Activated CD8-positive, alpha-beta memory T cell treated with anti-CD3 and anti-CD28 coated beads, Interleukin-2, amount 10 ng/mL, durations not matched to agents 7 days and 5 days (primary cell): Measurements from ENCODE around the gene MDGA2. TPM values are rescaled to one million over a fixed set of nuclear protein-coding genes. Genes with fewer than 3 reads are reported as not detected.
A peak's percentile ranks its signal among the peaks of the same experiment; 100 is the strongest.
"Not testable (repeated sequence)": the region's sequence is repeated elsewhere in the genome, so short reads cannot be mapped to it uniquely, and the experiment has no call there.

Experiments
- ATAC-seq: fragments of 150-1000 bp; cut with Tn5 transposase; one replicate; pipeline ENCODE4 v1.10.0; 2021; ENCODE audit warnings: moderate library complexity
- CTCF ChIA-PET: fragments of 350-600 bp; sonication (Branson Sonifier 250); formaldehyde crosslinking; loops from one replicate; lab custom pipeline; 2021; ENCODE audit warnings: antibody characterized with exemption; lab: Charles Lee
- DNase-seq: peaks from one replicate; pipeline ENCODE4 v3.0.0-alpha.2; 2020
- H3K27ac Mint-ChIP-seq: one replicate; pipeline ENCODE4 v1.8.0; 2021; ENCODE audit warnings: mild to moderate bottlenecking, mixed read lengths
- H3K27me3 Mint-ChIP-seq: one replicate; pipeline ENCODE4 v1.8.0; 2021; ENCODE audit warnings: mixed read lengths
- H3K36me3 Mint-ChIP-seq: one replicate; pipeline ENCODE4 v1.8.0; 2021; ENCODE audit warnings: mild to moderate bottlenecking, mixed read lengths
- H3K4me1 Mint-ChIP-seq: one replicate; pipeline ENCODE4 v1.8.0; 2021; ENCODE audit warnings: mixed read lengths
- H3K4me3 Mint-ChIP-seq: one replicate; pipeline ENCODE4 v1.8.0; 2021; ENCODE audit warnings: mild to moderate bottlenecking, moderate library complexity, mixed read lengths
- H3K9me3 Mint-ChIP-seq: one replicate; pipeline ENCODE4 v1.8.0; 2022; ENCODE audit warnings: low read depth, mixed read lengths
- total RNA-seq, 2 experiments: library from RNA; stranded (reverse); gene quantifications; one replicate each; pipeline ENCODE4 v1.2.3, GENCODE V29; 2021

Gene MDGA2
- total RNA-seq, 2 experiments from 2014 or later = not detected

DNA sequence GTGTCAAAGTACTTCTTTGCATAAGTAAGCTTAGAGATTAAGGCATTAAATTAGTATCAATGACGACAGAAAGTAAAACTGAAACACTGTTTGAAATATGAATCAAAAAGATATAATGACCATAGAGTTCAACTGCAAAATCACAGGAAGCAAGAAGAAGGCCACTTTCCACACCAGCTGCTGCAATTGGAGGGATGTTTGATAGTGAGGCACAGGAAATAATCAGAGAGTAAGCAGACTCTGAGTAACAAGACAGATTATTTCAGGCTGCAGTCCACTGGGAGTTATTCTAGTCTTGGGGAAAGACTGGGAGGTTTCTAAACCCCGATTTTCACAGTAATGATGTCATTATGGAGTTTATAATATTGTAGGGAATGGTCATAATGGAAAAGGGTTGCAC, 12.9 kb downstream of the MDGA2 start:
- Mint-ChIP-seq H3K4me1 (no peaks in the 10 kb centered on the region), H3K9me3 (peaks cover 7% of the 10 kb centered on the region), H3K27ac (no peak overlapping the region), H3K36me3 (no peaks in the 10 kb centered on the region), H3K27me3 (no peaks in the 10 kb centered on the region), H3K4me3 (no peak overlapping the region)
- ATAC-seq (no peak), DNase-seq (no peak)
- CTCF ChIA-PET = no interaction called here

DNA sequence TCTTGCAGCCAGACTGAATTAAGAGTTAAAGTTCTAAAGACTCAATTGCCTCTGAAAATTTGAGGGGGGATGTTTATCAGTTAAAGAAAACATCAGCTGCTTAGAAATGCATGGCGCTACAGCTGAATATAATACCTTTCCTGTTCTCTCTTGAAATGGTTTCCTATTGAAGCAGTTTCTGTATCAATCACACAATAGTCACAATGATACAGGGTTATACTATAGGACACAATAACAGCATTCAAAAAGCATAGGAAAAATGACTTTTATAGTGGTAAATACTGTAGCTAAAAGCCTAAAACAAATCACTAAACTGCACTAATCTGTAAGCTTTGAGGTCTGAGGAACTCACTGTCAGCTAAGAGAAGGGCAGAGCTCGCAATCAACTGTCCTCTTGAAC, 15.2 kb downstream of the MDGA2 start:
- Mint-ChIP-seq H3K4me3 (no peak overlapping the region), H3K27ac (no peak overlapping the region)
- no peak for ATAC-seq

DNA sequence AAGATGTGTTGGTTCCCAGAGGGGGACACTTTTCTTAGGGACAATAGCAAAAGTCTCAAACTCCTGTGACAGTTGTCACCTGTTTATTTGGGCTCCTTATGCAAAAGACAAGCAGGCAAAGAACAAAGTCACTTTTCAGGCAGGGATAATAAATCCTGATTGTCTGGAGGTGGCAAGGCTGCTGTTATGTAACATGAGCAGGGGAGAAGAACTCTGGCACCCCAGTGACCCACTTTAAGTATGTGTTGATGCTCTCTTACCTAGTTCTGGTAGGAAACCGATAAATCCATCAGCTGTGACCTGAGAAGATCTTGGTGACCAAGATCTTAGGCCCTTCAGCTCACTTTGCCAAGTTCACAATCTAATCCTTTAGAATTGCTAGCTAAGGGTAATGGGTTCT, 17.4 kb downstream of the MDGA2 start:
- ATAC-seq (no peak), DNase-seq (no peak)
- Mint-ChIP-seq H3K36me3 (no peaks in the 10 kb centered on the region), H3K27me3 (no peaks in the 10 kb centered on the region), H3K4me1 (no peaks in the 10 kb centered on the region), H3K27ac (no peak overlapping the region), H3K9me3 (peaks cover 3% of the 10 kb centered on the region), H3K4me3 (no peak overlapping the region)
- CTCF ChIA-PET = no interaction called here

More for the DNA sequence above, 15.2 kb downstream of the MDGA2 start:
- Mint-ChIP-seq H3K9me3 (peaks cover 3% of the 10 kb centered on the region), H3K36me3 (no peaks in the 10 kb centered on the region), H3K27me3 (no peaks in the 10 kb centered on the region), H3K4me1 (no peaks in the 10 kb centered on the region)
- no peak for DNase-seq
- CTCF ChIA-PET = no interaction called here

DNA sequence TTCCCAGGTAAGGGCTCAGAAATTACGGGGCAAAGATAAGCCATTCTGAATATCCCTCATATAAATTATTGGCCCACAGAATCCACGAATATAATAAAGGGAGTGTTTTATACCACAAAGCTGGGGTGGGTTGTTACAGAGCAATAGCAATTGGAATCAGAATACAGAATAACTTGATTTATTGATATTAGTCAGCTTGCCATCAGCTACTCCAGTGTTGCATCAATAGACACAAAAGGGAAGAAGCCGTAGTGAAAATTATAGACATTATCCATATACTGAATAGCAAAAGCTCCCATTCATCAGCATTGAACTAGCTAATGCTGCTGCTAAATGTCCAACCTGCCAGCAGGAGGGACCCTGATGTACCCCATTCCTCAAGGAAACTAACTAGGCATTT, 18.3 kb downstream of the MDGA2 start:
- H3K27me3 Mint-ChIP-seq = no peaks in the 10 kb centered on the region
- ATAC-seq = no peak
- CTCF ChIA-PET = no interaction called here

DNA sequence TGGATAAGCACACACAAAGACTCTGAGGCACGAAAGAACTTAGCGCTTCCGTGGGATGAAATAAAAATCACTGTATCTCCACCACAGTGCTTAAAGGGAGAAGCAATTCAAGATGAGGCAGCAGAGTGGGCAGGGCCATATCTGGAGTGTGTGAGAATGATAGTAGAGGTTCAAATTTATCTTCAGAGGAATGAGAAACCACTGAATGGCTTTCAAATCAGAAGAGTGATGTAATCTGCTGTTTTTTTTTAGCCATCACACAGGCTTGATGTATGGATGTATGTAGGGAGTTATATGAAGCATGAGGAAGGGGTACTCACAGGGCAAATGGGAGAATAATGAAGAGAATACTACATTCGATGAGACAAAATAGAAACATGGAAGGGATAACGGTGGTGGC, 24.1 kb downstream of the MDGA2 start:
- no peak for ATAC-seq
- H3K27ac Mint-ChIP-seq = peak overlapping the region; percentile 12
- no peaks in the 10 kb centered on the region for H3K27me3 Mint-ChIP-seq
- H3K4me3 Mint-ChIP-seq = no peak overlapping the region
- DNase-seq = no peak
- no peaks in the 10 kb centered on the region for H3K36me3 Mint-ChIP-seq
- H3K4me1 Mint-ChIP-seq = no peaks in the 10 kb centered on the region
- CTCF ChIA-PET = no interaction called here
- no peaks in the 10 kb centered on the region for H3K9me3 Mint-ChIP-seq

More for the DNA sequence above, 18.3 kb downstream of the MDGA2 start:
- Mint-ChIP-seq H3K27ac (no peak overlapping the region), H3K36me3 (no peaks in the 10 kb centered on the region), H3K9me3 (no peaks in the 10 kb centered on the region), H3K4me1 (no peaks in the 10 kb centered on the region), H3K4me3 (no peak overlapping the region)
- no peak for DNase-seq

DNA sequence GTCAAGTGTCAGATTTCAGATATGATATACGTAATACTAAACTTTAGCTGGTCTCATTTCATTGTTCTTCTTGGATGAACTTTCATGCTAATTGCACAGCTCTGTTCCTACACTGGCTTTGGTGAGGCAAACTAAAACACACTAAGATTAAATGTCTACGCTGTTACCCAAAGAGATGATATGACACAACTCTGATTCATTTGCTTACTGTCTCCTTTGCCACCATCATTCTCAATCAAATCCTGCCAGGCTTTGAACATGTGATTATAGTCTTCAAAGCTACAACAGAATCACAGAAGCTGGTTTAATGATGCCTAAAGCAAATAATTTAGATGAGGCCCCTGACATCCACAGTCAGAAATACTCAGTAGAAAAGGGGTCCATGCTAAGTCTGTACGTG, 37.7 kb downstream of the MDGA2 start:
- DNase-seq (no peak), ATAC-seq (no peak)
- CTCF ChIA-PET = no interaction called here
- no peaks in the 10 kb centered on the region for H3K27me3 Mint-ChIP-seq
- H3K4me1 Mint-ChIP-seq = no peaks in the 10 kb centered on the region
- no peak overlapping the region for H3K27ac Mint-ChIP-seq
- H3K9me3 Mint-ChIP-seq = no peaks in the 10 kb centered on the region
- H3K36me3 Mint-ChIP-seq = no peaks in the 10 kb centered on the region
- no peak overlapping the region for H3K4me3 Mint-ChIP-seq

DNA sequence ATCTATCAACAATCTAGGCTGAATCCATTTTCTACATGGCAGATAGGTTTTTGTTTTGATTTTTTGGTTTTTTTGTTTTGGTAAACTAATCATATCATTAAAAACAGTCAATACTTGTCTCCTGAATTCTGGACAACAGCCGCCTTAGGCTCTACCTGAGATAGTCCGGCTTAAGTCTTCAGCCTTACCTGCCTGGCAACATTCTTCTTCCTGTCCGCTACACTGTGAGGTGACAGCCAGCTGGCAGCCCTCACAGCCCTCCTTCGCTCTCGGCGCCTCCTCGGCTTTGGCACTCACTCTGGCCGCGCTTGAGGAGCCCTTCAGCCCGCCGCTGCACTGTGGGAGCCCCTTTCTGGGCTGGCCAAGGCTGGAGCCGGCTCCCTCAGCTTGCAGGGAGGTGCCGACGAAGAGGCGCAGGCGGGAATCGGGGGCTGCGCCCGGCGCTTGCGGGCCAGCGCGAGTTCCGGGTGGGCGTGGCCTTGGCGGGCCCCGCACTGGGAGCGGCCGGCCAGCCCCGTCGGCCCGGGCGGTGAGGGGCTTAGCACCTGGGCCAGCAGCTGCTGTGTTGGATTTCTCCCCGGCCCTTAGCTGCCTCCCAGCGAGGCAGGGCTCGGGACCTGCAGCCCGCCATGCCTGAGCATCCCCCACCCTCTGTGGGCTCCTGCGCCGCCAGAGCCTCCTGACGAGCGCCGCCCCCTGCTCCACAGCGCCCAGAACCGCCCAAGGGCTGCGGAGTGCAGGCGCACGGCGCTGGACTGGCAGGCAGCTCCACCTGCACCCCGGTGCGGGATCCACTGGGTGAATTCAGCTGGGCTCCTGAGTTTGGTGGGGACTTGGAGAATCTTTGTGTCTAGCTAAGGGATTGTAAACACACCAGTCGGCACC, 49.0 kb downstream of the MDGA2 start:
- H3K9me3 Mint-ChIP-seq = peaks cover 9% of the 10 kb centered on the region
- DNase-seq (no peak), ATAC-seq (no peak)
- CTCF ChIA-PET = no interaction called here
- H3K27ac Mint-ChIP-seq = no peak overlapping the region
- H3K4me3 Mint-ChIP-seq = no peak overlapping the region
- no peaks in the 10 kb centered on the region for H3K4me1 Mint-ChIP-seq
- H3K36me3 Mint-ChIP-seq = peaks cover 3% of the 10 kb centered on the region
- H3K27me3 Mint-ChIP-seq = no peaks in the 10 kb centered on the region

DNA sequence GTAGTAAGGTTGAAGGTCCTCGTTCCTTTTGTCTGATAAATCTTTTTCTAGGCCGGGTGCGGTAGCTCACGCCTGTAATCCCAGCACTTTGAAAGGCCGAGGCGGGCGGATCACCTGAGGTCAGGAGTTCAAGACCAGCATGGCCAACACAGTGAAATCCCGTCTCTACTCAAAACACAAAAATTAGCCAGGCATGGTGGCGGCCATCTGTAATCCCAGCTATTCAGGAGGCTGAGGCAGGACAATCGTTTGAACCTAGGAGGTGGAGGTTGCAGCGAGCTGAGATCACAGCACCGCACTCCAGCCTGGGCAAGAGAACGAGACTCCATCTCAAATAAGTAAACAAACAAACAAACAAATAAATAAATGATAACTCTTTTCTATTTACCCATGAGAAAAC, 51.3 kb downstream of the MDGA2 start:
- H3K4me1 Mint-ChIP-seq, DNase-seq, CTCF ChIA-PET, H3K9me3 Mint-ChIP-seq, H3K27me3 Mint-ChIP-seq, H3K4me3 Mint-ChIP-seq, H3K36me3 Mint-ChIP-seq, ATAC-seq, H3K27ac Mint-ChIP-seq: not testable (repeated sequence)

DNA sequence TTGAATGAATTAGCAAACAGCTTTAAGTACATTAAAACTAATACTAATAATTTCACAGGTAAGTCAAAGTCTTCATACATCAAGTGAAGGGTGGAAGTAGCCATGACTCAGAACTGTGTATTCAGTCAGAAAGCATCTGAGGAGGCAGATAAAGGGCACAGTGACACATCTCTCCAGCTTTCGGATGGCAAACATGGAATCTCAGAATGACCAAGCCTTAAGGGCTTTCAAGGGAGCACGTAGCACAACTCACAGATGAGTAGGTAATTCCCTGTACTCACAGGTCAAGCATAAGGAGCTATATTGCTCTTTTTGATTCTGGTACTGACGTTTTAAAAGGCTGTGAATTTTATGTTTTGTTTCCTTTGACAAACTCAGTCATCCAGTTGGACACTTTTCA, 56.0 kb downstream of the MDGA2 start:
- no peaks in the 10 kb centered on the region for H3K36me3 Mint-ChIP-seq
- no peaks in the 10 kb centered on the region for H3K4me1 Mint-ChIP-seq
- ATAC-seq (no peak), DNase-seq (no peak)
- no peak overlapping the region for H3K27ac Mint-ChIP-seq
- no peak overlapping the region for H3K4me3 Mint-ChIP-seq
- peaks cover 8% of the 10 kb centered on the region for H3K9me3 Mint-ChIP-seq
- H3K27me3 Mint-ChIP-seq = no peaks in the 10 kb centered on the region
- CTCF ChIA-PET = no interaction called here

DNA sequence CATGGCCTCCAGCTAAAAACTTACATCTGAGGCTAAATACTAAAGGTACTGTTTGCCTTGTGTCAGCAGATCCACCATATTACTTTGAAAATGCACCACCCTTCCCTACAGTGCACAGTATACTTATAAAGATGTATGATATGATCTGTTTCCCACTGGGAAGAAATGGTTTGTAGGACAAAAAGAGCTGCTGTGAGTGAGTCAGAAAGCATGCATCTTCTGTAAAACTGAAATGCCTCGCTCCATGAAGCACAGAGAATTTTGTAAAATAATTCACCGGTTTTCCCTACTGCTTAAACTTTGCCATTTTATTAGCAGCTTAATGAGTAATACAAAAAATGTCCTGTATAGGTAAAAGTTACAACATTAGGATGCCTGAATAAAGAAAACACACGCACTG, 68.8 kb downstream of the MDGA2 start:
- Mint-ChIP-seq H3K27ac (no peak overlapping the region), H3K9me3 (peaks cover 9% of the 10 kb centered on the region), H3K27me3 (no peaks in the 10 kb centered on the region), H3K36me3 (no peaks in the 10 kb centered on the region), H3K4me3 (no peak overlapping the region), H3K4me1 (no peaks in the 10 kb centered on the region)
- DNase-seq (no peak), ATAC-seq (no peak)
- CTCF ChIA-PET = no interaction called here

DNA sequence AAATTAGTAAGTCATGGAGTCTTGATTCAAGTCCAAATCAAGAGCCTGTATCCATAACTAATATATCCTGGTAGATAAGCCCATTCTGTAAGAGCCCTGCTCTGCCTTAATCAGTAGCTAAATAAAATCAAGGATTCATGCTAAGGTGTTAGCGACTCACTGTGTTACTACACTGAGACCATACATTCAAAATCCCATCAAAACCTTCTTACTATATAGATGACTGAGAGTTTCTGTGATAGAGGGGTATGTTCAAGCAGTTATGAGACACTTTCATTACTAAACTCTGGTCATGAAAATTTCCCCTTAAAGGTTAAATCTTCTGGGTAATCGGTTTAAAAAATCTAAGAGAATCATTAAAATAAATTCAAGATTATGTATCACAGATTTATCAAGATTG, 78.5 kb downstream of the MDGA2 start:
- H3K27me3 Mint-ChIP-seq = no peaks in the 10 kb centered on the region
- CTCF ChIA-PET = no interaction called here
- no peaks in the 10 kb centered on the region for H3K4me1 Mint-ChIP-seq
- H3K9me3 Mint-ChIP-seq = peaks cover 4% of the 10 kb centered on the region
- ATAC-seq = no peak
- no peak overlapping the region for H3K4me3 Mint-ChIP-seq
- H3K36me3 Mint-ChIP-seq = no peaks in the 10 kb centered on the region
- no peak overlapping the region for H3K27ac Mint-ChIP-seq
- no peak for DNase-seq

DNA sequence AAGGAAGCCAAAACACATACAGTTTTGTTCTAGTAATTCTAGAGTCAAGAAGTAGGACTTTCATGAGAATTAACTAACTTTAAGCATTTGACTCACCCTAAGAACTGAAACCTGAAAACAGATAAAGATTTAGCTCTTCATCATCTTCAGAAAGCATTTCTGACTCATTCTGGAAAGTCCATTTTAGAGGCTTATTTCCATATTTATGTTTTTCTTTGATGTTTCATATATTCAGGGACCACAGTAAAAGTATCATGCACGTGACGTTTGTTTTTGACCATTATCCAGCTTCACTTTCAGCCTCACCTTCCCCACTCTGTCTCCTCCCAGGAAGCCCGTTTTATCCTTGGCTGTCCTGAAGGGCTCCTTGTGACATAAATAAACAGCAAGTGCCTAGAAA, 79.2 kb downstream of the MDGA2 start:
- Mint-ChIP-seq H3K36me3 (no peaks in the 10 kb centered on the region), H3K9me3 (peaks cover 4% of the 10 kb centered on the region), H3K4me3 (no peak overlapping the region), H3K27me3 (no peaks in the 10 kb centered on the region), H3K27ac (no peak overlapping the region), H3K4me1 (no peaks in the 10 kb centered on the region)
- ATAC-seq (no peak), DNase-seq (no peak)
- CTCF ChIA-PET = no interaction called here

DNA sequence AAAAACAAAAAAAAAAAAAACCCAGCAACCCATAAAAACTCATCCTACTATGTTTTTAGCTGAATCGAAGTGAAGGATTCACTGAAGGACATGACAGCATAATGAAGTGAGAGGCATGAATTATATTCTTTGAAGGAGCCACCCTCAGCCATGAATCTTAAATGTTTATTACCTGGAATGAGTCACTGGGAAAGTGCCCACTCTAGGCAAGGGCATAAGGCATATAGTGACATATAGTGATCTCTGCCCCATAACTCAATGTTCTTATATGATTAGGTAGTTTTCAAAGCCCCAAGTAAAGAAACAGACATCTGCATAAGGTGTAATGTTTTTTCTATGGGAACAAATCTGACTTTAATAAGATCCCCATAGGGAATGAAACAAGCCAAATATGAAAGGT, 79.9 kb downstream of the MDGA2 start:
- peaks cover 4% of the 10 kb centered on the region for H3K9me3 Mint-ChIP-seq
- H3K27me3 Mint-ChIP-seq = no peaks in the 10 kb centered on the region
- DNase-seq (no peak), ATAC-seq (no peak)
- no peak overlapping the region for H3K27ac Mint-ChIP-seq
- H3K36me3 Mint-ChIP-seq = no peaks in the 10 kb centered on the region
- H3K4me3 Mint-ChIP-seq = no peak overlapping the region
- CTCF ChIA-PET = no interaction called here
- H3K4me1 Mint-ChIP-seq = no peaks in the 10 kb centered on the region

DNA sequence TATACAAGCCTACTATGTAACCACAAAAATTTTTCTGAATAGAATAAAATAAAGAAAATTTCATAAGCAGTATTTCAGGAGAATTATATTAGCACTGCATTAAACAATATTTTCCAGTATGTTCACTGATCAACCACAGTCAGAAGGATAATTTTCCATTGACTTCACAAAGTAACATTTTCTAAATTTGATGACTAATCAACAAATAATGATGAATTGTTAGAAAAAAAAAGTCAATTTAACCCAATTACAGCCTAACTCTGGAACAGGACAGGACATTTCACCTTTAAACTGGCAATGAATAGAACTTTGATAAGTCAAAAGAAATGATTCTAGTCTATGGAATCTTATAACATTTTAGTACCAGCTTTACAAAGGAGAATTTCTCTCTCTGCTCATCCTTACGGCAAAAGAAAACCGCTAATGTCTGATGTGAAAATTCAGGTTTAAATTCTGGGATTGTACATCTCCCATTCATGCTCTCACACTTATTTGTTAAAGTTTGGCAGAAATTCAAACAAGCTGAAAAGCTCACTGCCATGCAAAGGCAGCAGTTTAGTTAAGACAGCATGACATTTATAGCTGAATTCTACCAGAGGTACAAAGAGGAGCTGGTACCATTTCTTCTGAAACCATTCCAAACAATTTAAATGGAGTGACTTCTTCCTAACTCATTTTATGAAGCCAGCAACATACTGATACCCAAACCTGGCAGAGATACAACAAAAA, 84.5 kb downstream of the MDGA2 start:
- DNase-seq (no peak), ATAC-seq (no peak)
- Mint-ChIP-seq H3K4me1 (no peaks in the 10 kb centered on the region), H3K36me3 (no peaks in the 10 kb centered on the region), H3K4me3 (no peak overlapping the region), H3K27me3 (no peaks in the 10 kb centered on the region), H3K27ac (no peak overlapping the region), H3K9me3 (peaks cover 4% of the 10 kb centered on the region)
- CTCF ChIA-PET = no interaction called here
